Stomach smooth muscle (tissue), 2 donors: Measurements from ENCODE around the gene COTL1.

Experiments
- H3K27ac ChIP-seq: one replicate; pipeline ENCODE4 v1.7.0; 2013; ENCODE audit warnings: mild to moderate bottlenecking, low read length, inconsistent platforms
- H3K27me3 ChIP-seq, 2 donors: one replicate each; pipeline ENCODE4 v1.7.0; 2013; ENCODE audit warnings: low read length in 2 of 2; ENCODE audit not compliant: insufficient read depth in 2 of 2, control insufficient read depth in 1 of 2
- H3K36me3 ChIP-seq, 2 donors: one replicate each; pipeline ENCODE4 v1.7.0; 2013; ENCODE audit warnings: low read length in 2 of 2; ENCODE audit not compliant: control insufficient read depth in 2 of 2, insufficient read depth in 2 of 2
- H3K4me1 ChIP-seq: one replicate; pipeline ENCODE4 v1.7.0; 2013; ENCODE audit warnings: low read length; ENCODE audit not compliant: control insufficient read depth, insufficient read depth
- H3K4me3 ChIP-seq, 2 donors: one replicate each; pipeline ENCODE4 v1.7.0; 2013; ENCODE audit warnings: low read length in 2 of 2
- H3K9ac ChIP-seq, 2 donors: one replicate each; pipeline ENCODE4 v1.7.0; 2013; ENCODE audit warnings: low read length in 2 of 2, mild to moderate bottlenecking in 1 of 2
- H3K9me3 ChIP-seq, 2 donors: one replicate each; pipeline ENCODE4 v1.7.0; 2013; ENCODE audit warnings: low read length in 2 of 2; ENCODE audit not compliant: control insufficient read depth in 2 of 2
- donor health status: healthy.
- donor health status: Pancreatic carcinoma.

Gene COTL1

GRCh38 chr16:84582958-84583516, 34.8 kb downstream of the COTL1 start:
- H3K4me3 ChIP-seq, result no peak overlapping the region
- H3K9ac ChIP-seq, result no peak overlapping the region
- no peaks in the 10 kb centered on the region for H3K9me3 ChIP-seq
- no peaks in the 10 kb centered on the region for H3K36me3 ChIP-seq
- peaks cover 2% of the 10 kb centered on the region for H3K4me1 ChIP-seq
- peaks cover 0 to 6% of the 10 kb centered on the region in 2 donors for H3K27me3 ChIP-seq
- H3K27ac ChIP-seq, result no peak overlapping the region

- Histone ChIP-seq H3K9ac (no peak overlapping the region), H3K36me3 (no peaks in the 10 kb centered on the region), H3K9me3 (no peaks in the 10 kb centered on the region), H3K4me3 (no peak overlapping the region), H3K27ac (no peak overlapping the region), H3K27me3 (peaks cover 0 to 6% of the 10 kb centered on the region in 2 donors), H3K4me1 (peaks cover 2% of the 10 kb centered on the region)
Measured at GRCh38 chr16:84581158-84581557, 36.7 kb downstream of the COTL1 start.

- no peaks in the 10 kb centered on the region for H3K9me3 ChIP-seq
- H3K36me3 ChIP-seq, result no peaks in the 10 kb centered on the region
- no peak overlapping the region for H3K27ac ChIP-seq
- H3K27me3 ChIP-seq, result peaks cover 0 to 6% of the 10 kb centered on the region in 2 donors
- no peak overlapping the region for H3K9ac ChIP-seq
- peaks cover 2% of the 10 kb centered on the region for H3K4me1 ChIP-seq
- no peak overlapping the region for H3K4me3 ChIP-seq
Measured at GRCh38 chr16:84579936-84580335, 37.9 kb downstream of the COTL1 start.

- Histone ChIP-seq H3K27ac (no peak overlapping the region), H3K4me1 (no peaks in the 10 kb centered on the region), H3K36me3 (no peaks in the 10 kb centered on the region), H3K27me3 (peaks cover 0 to 3% of the 10 kb centered on the region in 2 donors), H3K9ac (no peak overlapping the region), H3K4me3 (no peak overlapping the region), H3K9me3 (no peaks in the 10 kb centered on the region)
Measured at GRCh38 chr16:84578538-84579126, 39.2 kb downstream of the COTL1 start.

GRCh38 chr16:84577034-84577803, 40.7 kb downstream of the COTL1 start:
- Histone ChIP-seq H3K27ac (no peak overlapping the region), H3K9ac (no peak overlapping the region), H3K9me3 (no peaks in the 10 kb centered on the region)

GRCh38 chr16:84575914-84576313, 42.0 kb downstream of the COTL1 start:
- Histone ChIP-seq H3K9me3 (no peaks in the 10 kb centered on the region), H3K27ac (no peak overlapping the region), H3K9ac (no peak overlapping the region), H3K36me3 (no peaks in the 10 kb centered on the region), H3K4me3 (no peak overlapping the region), H3K4me1 (no peaks in the 10 kb centered on the region), H3K27me3 (peaks cover 0 to 3% of the 10 kb centered on the region in 2 donors)

More at GRCh38 chr16:84577034-84577803, 40.7 kb downstream of the COTL1 start:
- no peaks in the 10 kb centered on the region for H3K36me3 ChIP-seq
- H3K27me3 ChIP-seq, result peaks cover 0 to 3% of the 10 kb centered on the region in 2 donors
- H3K4me1 ChIP-seq, result no peaks in the 10 kb centered on the region
- no peak overlapping the region for H3K4me3 ChIP-seq

GRCh38 chr16:84574191-84574590, 43.7 kb downstream of the COTL1 start:
- Histone ChIP-seq H3K4me1 (no peaks in the 10 kb centered on the region), H3K4me3 (no peak overlapping the region), H3K9ac (no peak overlapping the region), H3K27me3 (peaks cover 0 to 3% of the 10 kb centered on the region in 2 donors), H3K36me3 (no peaks in the 10 kb centered on the region), H3K9me3 (no peaks in the 10 kb centered on the region), H3K27ac (no peak overlapping the region)

GRCh38 chr16:84572096-84572495, 45.8 kb downstream of the COTL1 start:
- Histone ChIP-seq H3K9me3 (no peaks in the 10 kb centered on the region), H3K27me3 (no peaks in the 10 kb centered on the region), H3K27ac (no peak overlapping the region)

GRCh38 chr16:84571506-84571905, 46.4 kb downstream of the COTL1 start:
- Histone ChIP-seq H3K27me3 (no peaks in the 10 kb centered on the region), H3K36me3 (no peaks in the 10 kb centered on the region), H3K4me3 (no peak overlapping the region), H3K9ac (no peak overlapping the region), H3K9me3 (no peaks in the 10 kb centered on the region), H3K4me1 (no peaks in the 10 kb centered on the region), H3K27ac (no peak overlapping the region)

More at GRCh38 chr16:84572096-84572495, 45.8 kb downstream of the COTL1 start:
- Histone ChIP-seq H3K4me1 (no peaks in the 10 kb centered on the region), H3K9ac (no peak overlapping the region), H3K36me3 (no peaks in the 10 kb centered on the region), H3K4me3 (no peak overlapping the region)

- Histone ChIP-seq H3K27ac (no peak overlapping the region), H3K4me3 (no peak overlapping the region), H3K36me3 (no peaks in the 10 kb centered on the region), H3K27me3 (no peaks in the 10 kb centered on the region), H3K9me3 (no peaks in the 10 kb centered on the region), H3K9ac (no peak overlapping the region), H3K4me1 (no peaks in the 10 kb centered on the region)
Measured at GRCh38 chr16:84570739-84571403, 47.0 kb downstream of the COTL1 start.
